ENCODE results near the gene MEGF11.

DNA sequence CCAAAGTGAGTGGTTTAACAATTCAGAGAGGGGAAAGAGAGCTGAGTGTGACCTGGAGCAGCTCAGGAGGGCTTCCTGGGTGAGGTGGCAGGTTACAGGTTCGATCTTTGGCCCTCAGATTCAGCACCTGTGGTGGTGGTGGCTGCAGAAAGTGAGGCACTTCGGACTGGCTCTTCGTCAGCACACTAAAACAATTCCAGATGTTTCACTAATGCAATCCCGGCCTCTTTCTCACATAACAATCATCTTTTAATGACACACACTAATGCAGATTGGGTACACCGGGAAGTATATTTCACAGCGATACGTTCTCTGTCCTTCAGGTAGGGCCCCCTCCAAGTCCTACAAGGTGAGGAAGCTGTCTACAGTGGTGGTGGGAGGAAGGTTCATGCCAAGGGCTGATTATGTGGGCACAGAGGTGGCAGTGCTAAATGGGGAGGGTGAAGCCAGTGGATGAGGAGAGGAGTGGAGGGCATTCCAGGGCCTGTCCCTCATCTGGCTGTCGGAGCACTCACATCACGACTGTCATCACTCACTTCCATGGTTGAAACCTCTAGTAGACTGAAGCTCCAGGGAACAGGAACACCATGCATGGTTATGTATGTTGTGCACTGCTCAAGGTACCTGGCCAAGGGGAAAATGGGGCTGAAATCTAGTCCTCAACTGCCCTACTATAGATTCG is 213.2 kb downstream of the MEGF11 start:
- TF ChIP-seq CTCF (IDR thresholded peaks at IDR 0.05; ENCODE audit: low read length) (no peak), EZH2 (IDR thresholded peaks at IDR 0.05; ENCODE audit: borderline replicate concordance, low read length) (no peak)
